NCI-H345 treated with DMSO at 0.1 percent for 48 hours (cell line): ENCODE measurements around the gene GGTA1.
A peak's percentile ranks its signal among the peaks of the same experiment; 100 is the strongest.
"Not testable (repeated sequence)": the region's sequence is repeated elsewhere in the genome, so short reads cannot be mapped to it uniquely, and the experiment has no call there.

Experiments used
- DNase-seq: peaks from one replicate; lab custom pipeline; 2025; ENCODE audit not compliant: unreplicated experiment; lab: John Stamatoyannopoulos, UW

GGTA1 gene

GRCh38 chr9:121463026-121463807 lies 36.4 kb downstream of the GGTA1 start:
- DNase-seq, result no peak

- DNase-seq, result no peak
Observed at GRCh38 chr9:121459513-121459912, 40.1 kb downstream of the GGTA1 start.

GRCh38 chr9:121458449-121458848 lies 41.2 kb downstream of the GGTA1 start:
- not testable (repeated sequence) for DNase-seq

- no peak for DNase-seq
Observed at GRCh38 chr9:121455527-121456239, 44.0 kb downstream of the GGTA1 start.

GRCh38 chr9:121454972-121455371 lies 44.7 kb downstream of the GGTA1 start:
- no peak for DNase-seq

- DNase-seq, result no peak
Observed at GRCh38 chr9:121453232-121453892, 46.3 kb downstream of the GGTA1 start.

- no peak for DNase-seq
Observed at GRCh38 chr9:121452085-121452484, 47.6 kb downstream of the GGTA1 start.

- DNase-seq, result no peak
Observed at GRCh38 chr9:121451586-121451985, 48.1 kb downstream of the GGTA1 start.

GRCh38 chr9:121450241-121450640 lies 49.4 kb downstream of the GGTA1 start:
- DNase-seq, result peak; percentile 8

GRCh38 chr9:121449786-121450185 lies 49.9 kb downstream of the GGTA1 start:
- DNase-seq, result no peak

- DNase-seq, result no peak
Observed at GRCh38 chr9:121447321-121447834, 52.3 kb downstream of the GGTA1 start.

GRCh38 chr9:121445986-121446385 lies 53.7 kb downstream of the GGTA1 start:
- no peak for DNase-seq

GRCh38 chr9:121443981-121444380 lies 55.7 kb downstream of the GGTA1 start:
- no peak for DNase-seq

- DNase-seq, result no peak
Observed at GRCh38 chr9:121441165-121441564, 58.5 kb downstream of the GGTA1 start.

- DNase-seq, result no peak
Observed at GRCh38 chr9:121439711-121440664, 59.7 kb downstream of the GGTA1 start.

- no peak for DNase-seq
Observed at GRCh38 chr9:121439016-121439415, 60.6 kb downstream of the GGTA1 start.

GRCh38 chr9:121437891-121438290 lies 61.8 kb downstream of the GGTA1 start:
- no peak for DNase-seq

GRCh38 chr9:121437046-121437445 lies 62.6 kb downstream of the GGTA1 start:
- not testable (repeated sequence) for DNase-seq

GRCh38 chr9:121434969-121435368 lies 64.7 kb downstream of the GGTA1 start:
- DNase-seq, result no peak

GRCh38 chr9:121427899-121428298 lies 71.7 kb downstream of the GGTA1 start:
- no peak for DNase-seq

GRCh38 chr9:121424024-121424432 lies 75.6 kb downstream of the GGTA1 start:
- no peak for DNase-seq
